ENCODE measurements around the gene FIGN. TPM values are rescaled to one million over a fixed set of nuclear protein-coding genes. Genes with fewer than 3 reads are reported as not detected.

Gene FIGN
- total RNA-seq, 1 experiment from 2014 or later: 14.6 TPM

GRCh38 chr2:163669506-163669905, 66.3 kb downstream of the FIGN start:
- no peak overlapping the region for H4K8ac ChIP-seq (replicated peaks; ENCODE audit: insufficient read length, low read depth, low read length)
- H3K14ac ChIP-seq (ENCODE audit: insufficient read depth, low read length): no peak overlapping the region
- no peak overlapping the region for H3K23ac ChIP-seq (ENCODE audit: insufficient read length, low read depth, low read length)
- no peaks in the 10 kb centered on the region for H3K27me3 Mint-ChIP-seq (ENCODE audit: low read depth)
- no peak for DNase-seq
- H2BK15ac ChIP-seq (ENCODE audit: low read depth, low read length): no peak overlapping the region
- no peak overlapping the region for H3K4me3 Mint-ChIP-seq
- no peak overlapping the region for H3K56ac ChIP-seq (ENCODE audit: insufficient read length, low read depth, low read length)
- H2BK120ac ChIP-seq (ENCODE audit: low read depth, low read length, poor library complexity, severe bottlenecking): no peak overlapping the region
- H3K27me3 ChIP-seq (ENCODE audit: insufficient read depth, low read length): no peaks in the 10 kb centered on the region
- H4K91ac ChIP-seq (ENCODE audit: insufficient read length, low read depth, low read length): no peak overlapping the region
- TF ChIP-seq CTCF (conservative IDR thresholded peaks at IDR 0.05): no peak
- H3K4me1 ChIP-seq (ENCODE audit: insufficient read depth, low read length): no peaks in the 10 kb centered on the region
- H3K79me1 ChIP-seq (ENCODE audit: insufficient read depth, low read depth, low read length, poor library complexity, severe bottlenecking): no peaks in the 10 kb centered on the region
- no peak overlapping the region for H3K27ac ChIP-seq (ENCODE audit: insufficient read length, low read depth, low read length)
- no peak overlapping the region for H3K4me2 ChIP-seq (ENCODE audit: insufficient read depth, insufficient read length, low read length)
- no CpG with 5 or more reads among the region's 2 CpGs for WGBS (ENCODE audit: extremely low coverage, insufficient read length, low lambda C conversion rate)
- 0 out of 7 replicates have a peak, but pooled peaks cover 0 to 1% (median 0%) of the 10 kb centered on the region in 3 experiments for H3K36me3 Mint-ChIP-seq (ENCODE audit: insufficient read depth in 1 of 3, low read depth in 3 of 3)
- no peak overlapping the region for H4K5ac ChIP-seq (ENCODE audit: insufficient read length, low read depth, low read length)
- H3K4ac ChIP-seq (ENCODE audit: low read depth, low read length): no peak overlapping the region
- H2BK12ac ChIP-seq (ENCODE audit: insufficient read length, low read depth, low read length): no peak overlapping the region
- no peak overlapping the region for H2BK5ac ChIP-seq (ENCODE audit: insufficient read length, low read length)
- H4K20me1 ChIP-seq (ENCODE audit: control insufficient read depth, insufficient read depth, insufficient read length): no peaks in the 10 kb centered on the region
- no peaks in the 10 kb centered on the region for H3K23me2 ChIP-seq (ENCODE audit: insufficient read length, low read depth, low read length, poor library complexity, severe bottlenecking)
- H2BK20ac ChIP-seq (ENCODE audit: low read depth, low read length, poor library complexity, severe bottlenecking): no peak overlapping the region
- no peak overlapping the region for H3K18ac ChIP-seq (ENCODE audit: insufficient read length, low read depth, low read length)
- no peaks in the 10 kb centered on the region for H3K9me3 ChIP-seq (ENCODE audit: control insufficient read depth, low read depth, low read length)
- H3K4me1 Mint-ChIP-seq: peaks cover 23 to 30% of the 10 kb centered on the region in 2 experiments
- H2AK5ac ChIP-seq (ENCODE audit: insufficient read length, low read length): no peak overlapping the region
- H3K9ac ChIP-seq (ENCODE audit: extremely low read depth, insufficient read length, low read length): no peak overlapping the region
- no peaks in the 10 kb centered on the region for H3K79me2 ChIP-seq (ENCODE audit: insufficient read depth, low read length)
- H3T11ph ChIP-seq (ENCODE audit: low read length): no peak overlapping the region
- no peak overlapping the region for H2AFZ ChIP-seq (ENCODE audit: low read length)
- no peaks in the 10 kb centered on the region for H3K9me3 Mint-ChIP-seq
- no peak overlapping the region; a peak in 1 of 7 replicates for H3K27ac Mint-ChIP-seq

Measured in H9 (cell line).